HepG2 (cell line): ENCODE data around the gene TSEN34. TPM values are rescaled to one million over a fixed set of nuclear protein-coding genes. Genes with fewer than 3 reads are reported as not detected.
A peak's percentile ranks its signal among the peaks of the same experiment; 100 is the strongest.

Experiments
- CENPT ChIP-seq: sonication (generic); formaldehyde crosslinking; IDR thresholded peaks from 2 replicates; pipeline ENCODE4 v1.8.0; 2022; ENCODE audit warnings: low read depth, mild to moderate bottlenecking, moderate library complexity, missing genetic modification reagents
- GLI4 ChIP-seq: sonication (generic); formaldehyde crosslinking; IDR thresholded peaks from 2 replicates; pipeline ENCODE4 v1.5.1; 2020; ENCODE audit warnings: missing genetic modification reagents, mild to moderate bottlenecking, moderate library complexity, borderline replicate concordance
- HNRNPL ChIP-seq: fragments of 200-400 bp; formaldehyde crosslinking; IDR thresholded peaks from 2 replicates; pipeline ENCODE4 v1.6.1; 2017; ENCODE audit warnings: mild to moderate bottlenecking, low read depth, low read length
- IKZF1 ChIP-seq: fragments of 450-650 bp; IDR thresholded peaks from 2 replicates; pipeline ENCODE4 v1.7.1; 2016
- RARG ChIP-seq: sonication (generic); formaldehyde crosslinking; IDR thresholded peaks from 2 replicates; pipeline ENCODE4 v1.4.0; 2020; ENCODE audit warnings: low read depth, mild to moderate bottlenecking, missing genetic modification reagents
- TFDP1 ChIP-seq: IDR thresholded peaks from 2 replicates; pipeline ENCODE4 v1.6.1; 2016; ENCODE audit warnings: missing compliant biosample characterization, missing genetic modification reagents, borderline replicate concordance
- YEATS4 ChIP-seq: sonication (generic); formaldehyde crosslinking; IDR thresholded peaks from 2 replicates; pipeline ENCODE4 v1.4.0; 2020; ENCODE audit warnings: missing genetic modification reagents, borderline replicate concordance
- ZKSCAN1 ChIP-seq: fragments of 150-350 bp; IDR thresholded peaks from 2 replicates; pipeline ENCODE4 v1.6.1; 2014; ENCODE audit warnings: low read length
- ZNF138 ChIP-seq: sonication (generic); formaldehyde crosslinking; IDR thresholded peaks from 2 replicates; pipeline ENCODE4 v1.5.0; 2020; ENCODE audit warnings: mild to moderate bottlenecking, low read depth, missing genetic modification reagents
- ZNF253 ChIP-seq: sonication (generic); formaldehyde crosslinking; IDR thresholded peaks from 2 replicates; pipeline ENCODE4 v1.8.0; 2022; ENCODE audit warnings: mild to moderate bottlenecking, missing genetic modification reagents, borderline replicate concordance
- ZNF34 ChIP-seq: sonication (generic); formaldehyde crosslinking; IDR thresholded peaks from 2 replicates; pipeline ENCODE4 v1.4.0; 2020; ENCODE audit warnings: mild to moderate bottlenecking, missing genetic modification reagents, borderline replicate concordance
- ZNF430 ChIP-seq: sonication (generic); formaldehyde crosslinking; IDR thresholded peaks from 2 replicates; pipeline ENCODE4 v1.9.0; 2021; ENCODE audit warnings: mild to moderate bottlenecking, missing genetic modification reagents
- ZNF749 ChIP-seq: sonication (generic); formaldehyde crosslinking; IDR thresholded peaks from 2 replicates; pipeline ENCODE4 v1.8.0; 2022; ENCODE audit warnings: mild to moderate bottlenecking, missing genetic modification reagents, moderate library complexity, borderline replicate concordance
- ZNF777 ChIP-seq: sonication (generic); formaldehyde crosslinking; IDR thresholded peaks from 2 replicates; pipeline ENCODE4 v1.4.0; 2020; ENCODE audit warnings: missing genetic modification reagents
- polyA plus RNA-seq, 8 experiments: library from polyadenylated mRNA; depleted of rRNA in 3 of 8; stranded (reverse) in 7 of 8; unstranded in 1 of 8; fragments of >200 nt; fragmentation: Illumina TruSeq in 4 of 8; extraction: Trizol in 4 of 8; gene quantifications; 2 replicates each; pipeline versions ENCODE4 v1.2.1 to v1.2.3, GENCODE V29; 2011 to 2016; ENCODE audit warnings: low read depth in 4 of 8, missing spikeins in 1 of 8, mixed read lengths in 1 of 8; ENCODE audit not compliant: insufficient read depth in 1 of 8
- total RNA-seq, 5 experiments: library from RNA; depleted of rRNA; stranded (reverse); fragments of >200 nt; fragmentation: Illumina TruSeq; extraction: Trizol; gene quantifications; 2 replicates each; pipeline ENCODE4 v1.2.3, GENCODE V29; 2016; ENCODE audit warnings: low read depth in 1 of 5
- TF ChIP-seq, protein P1 (sequence below): sonication (generic); formaldehyde crosslinking; IDR thresholded peaks from 2 replicates; pipeline ENCODE4 v1.4.0; 2020; ENCODE audit warnings: mild to moderate bottlenecking, missing genetic modification reagents
- TF ChIP-seq, protein P2 (sequence below): sonication (generic); formaldehyde crosslinking; IDR thresholded peaks from 2 replicates; pipeline ENCODE4 v1.5.1; 2020; ENCODE audit warnings: missing genetic modification reagents, mild to moderate bottlenecking, borderline replicate concordance
- TF ChIP-seq, protein P3 (sequence below): sonication (generic); formaldehyde crosslinking; conservative IDR thresholded peaks from 2 replicates; pipeline ENCODE4 v1.8.0; 2022; ENCODE audit warnings: mild to moderate bottlenecking, moderate library complexity, missing genetic modification reagents
- TF ChIP-seq, protein P4 (sequence below): sonication (generic); formaldehyde crosslinking; IDR thresholded peaks from 2 replicates; pipeline ENCODE4 v1.4.0; 2020; ENCODE audit warnings: missing genetic modification reagents
- TF ChIP-seq, protein P5 (sequence below): sonication (generic); formaldehyde crosslinking; IDR thresholded peaks from 2 replicates; pipeline ENCODE4 v1.8.0; 2022; ENCODE audit warnings: mild to moderate bottlenecking, missing genetic modification reagents, borderline replicate concordance

TSEN34 gene
- total and polyA plus RNA-seq, 2 of the 13 experiments (the other 11 are each of a cell fraction or from before 2014, with no cell fraction given): 55.1 to 65.4 TPM

GRCh38 chr19:54189145-54189734 lies 1.9 kb upstream of the TSEN34 start, which contains the start of gene MBOAT7 (continued):
- TF ChIP-seq, protein P1, sequence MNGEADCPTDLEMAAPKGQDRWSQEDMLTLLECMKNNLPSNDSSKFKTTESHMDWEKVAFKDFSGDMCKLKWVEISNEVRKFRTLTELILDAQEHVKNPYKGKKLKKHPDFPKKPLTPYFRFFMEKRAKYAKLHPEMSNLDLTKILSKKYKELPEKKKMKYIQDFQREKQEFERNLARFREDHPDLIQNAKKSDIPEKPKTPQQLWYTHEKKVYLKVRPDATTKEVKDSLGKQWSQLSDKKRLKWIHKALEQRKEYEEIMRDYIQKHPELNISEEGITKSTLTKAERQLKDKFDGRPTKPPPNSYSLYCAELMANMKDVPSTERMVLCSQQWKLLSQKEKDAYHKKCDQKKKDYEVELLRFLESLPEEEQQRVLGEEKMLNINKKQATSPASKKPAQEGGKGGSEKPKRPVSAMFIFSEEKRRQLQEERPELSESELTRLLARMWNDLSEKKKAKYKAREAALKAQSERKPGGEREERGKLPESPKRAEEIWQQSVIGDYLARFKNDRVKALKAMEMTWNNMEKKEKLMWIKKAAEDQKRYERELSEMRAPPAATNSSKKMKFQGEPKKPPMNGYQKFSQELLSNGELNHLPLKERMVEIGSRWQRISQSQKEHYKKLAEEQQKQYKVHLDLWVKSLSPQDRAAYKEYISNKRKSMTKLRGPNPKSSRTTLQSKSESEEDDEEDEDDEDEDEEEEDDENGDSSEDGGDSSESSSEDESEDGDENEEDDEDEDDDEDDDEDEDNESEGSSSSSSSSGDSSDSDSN (CRISPR knock-in tag): peak; percentile 82
- TF ChIP-seq CENPT (CRISPR knock-in tag) (no peak), HNRNPL (no peak), TFDP1 (CRISPR knock-in tag) (peak; percentile 63; the same call in 1 of the 2 replicates), ZNF34 (peak; percentile 89; the same call in 1 of the 2 replicates), ZNF777 (no peak; the same call in 1 of the 2 replicates), YEATS4 (peak; percentile 81), ZNF749 (CRISPR knock-in tag) (no peak), IKZF1 (no peak), ZKSCAN1 (no peak), ZNF138 (CRISPR knock-in tag) (no peak), ZNF430 (CRISPR knock-in tag) (0 out of 2 replicates have a peak, but pooled peaks have one; percentile 50), RARG (CRISPR knock-in tag) (no peak), GLI4 (CRISPR knock-in tag) (no peak), ZNF253 (CRISPR knock-in tag) (no peak)
- TF ChIP-seq, protein P2, sequence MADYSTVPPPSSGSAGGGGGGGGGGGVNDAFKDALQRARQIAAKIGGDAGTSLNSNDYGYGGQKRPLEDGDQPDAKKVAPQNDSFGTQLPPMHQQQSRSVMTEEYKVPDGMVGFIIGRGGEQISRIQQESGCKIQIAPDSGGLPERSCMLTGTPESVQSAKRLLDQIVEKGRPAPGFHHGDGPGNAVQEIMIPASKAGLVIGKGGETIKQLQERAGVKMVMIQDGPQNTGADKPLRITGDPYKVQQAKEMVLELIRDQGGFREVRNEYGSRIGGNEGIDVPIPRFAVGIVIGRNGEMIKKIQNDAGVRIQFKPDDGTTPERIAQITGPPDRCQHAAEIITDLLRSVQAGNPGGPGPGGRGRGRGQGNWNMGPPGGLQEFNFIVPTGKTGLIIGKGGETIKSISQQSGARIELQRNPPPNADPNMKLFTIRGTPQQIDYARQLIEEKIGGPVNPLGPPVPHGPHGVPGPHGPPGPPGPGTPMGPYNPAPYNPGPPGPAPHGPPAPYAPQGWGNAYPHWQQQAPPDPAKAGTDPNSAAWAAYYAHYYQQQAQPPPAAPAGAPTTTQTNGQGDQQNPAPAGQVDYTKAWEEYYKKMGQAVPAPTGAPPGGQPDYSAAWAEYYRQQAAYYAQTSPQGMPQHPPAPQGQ (CRISPR knock-in tag): no peak
- TF ChIP-seq, protein P3, sequence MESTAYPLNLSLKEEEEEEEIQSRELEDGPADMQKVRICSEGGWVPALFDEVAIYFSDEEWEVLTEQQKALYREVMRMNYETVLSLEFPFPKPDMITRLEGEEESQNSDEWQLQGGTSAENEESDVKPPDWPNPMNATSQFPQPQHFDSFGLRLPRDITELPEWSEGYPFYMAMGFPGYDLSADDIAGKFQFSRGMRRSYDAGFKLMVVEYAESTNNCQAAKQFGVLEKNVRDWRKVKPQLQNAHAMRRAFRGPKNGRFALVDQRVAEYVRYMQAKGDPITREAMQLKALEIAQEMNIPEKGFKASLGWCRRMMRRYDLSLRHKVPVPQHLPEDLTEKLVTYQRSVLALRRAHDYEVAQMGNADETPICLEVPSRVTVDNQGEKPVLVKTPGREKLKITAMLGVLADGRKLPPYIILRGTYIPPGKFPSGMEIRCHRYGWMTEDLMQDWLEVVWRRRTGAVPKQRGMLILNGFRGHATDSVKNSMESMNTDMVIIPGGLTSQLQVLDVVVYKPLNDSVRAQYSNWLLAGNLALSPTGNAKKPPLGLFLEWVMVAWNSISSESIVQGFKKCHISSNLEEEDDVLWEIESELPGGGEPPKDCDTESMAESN (CRISPR knock-in tag): peak; percentile 79; the same call in 1 of the 2 replicates
- TF ChIP-seq, protein P4, sequence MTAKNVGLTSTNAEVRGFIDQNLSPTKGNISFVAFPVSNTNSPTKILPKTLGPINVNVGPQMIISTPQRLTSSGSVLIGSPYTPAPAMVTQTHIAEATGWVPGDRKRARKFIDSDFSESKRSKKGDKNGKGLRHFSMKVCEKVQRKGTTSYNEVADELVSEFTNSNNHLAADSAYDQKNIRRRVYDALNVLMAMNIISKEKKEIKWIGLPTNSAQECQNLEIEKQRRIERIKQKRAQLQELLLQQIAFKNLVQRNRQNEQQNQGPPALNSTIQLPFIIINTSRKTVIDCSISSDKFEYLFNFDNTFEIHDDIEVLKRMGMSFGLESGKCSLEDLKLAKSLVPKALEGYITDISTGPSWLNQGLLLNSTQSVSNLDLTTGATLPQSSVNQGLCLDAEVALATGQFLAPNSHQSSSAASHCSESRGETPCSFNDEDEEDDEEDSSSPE (CRISPR knock-in tag): peak; percentile 63
- TF ChIP-seq, protein P5, sequence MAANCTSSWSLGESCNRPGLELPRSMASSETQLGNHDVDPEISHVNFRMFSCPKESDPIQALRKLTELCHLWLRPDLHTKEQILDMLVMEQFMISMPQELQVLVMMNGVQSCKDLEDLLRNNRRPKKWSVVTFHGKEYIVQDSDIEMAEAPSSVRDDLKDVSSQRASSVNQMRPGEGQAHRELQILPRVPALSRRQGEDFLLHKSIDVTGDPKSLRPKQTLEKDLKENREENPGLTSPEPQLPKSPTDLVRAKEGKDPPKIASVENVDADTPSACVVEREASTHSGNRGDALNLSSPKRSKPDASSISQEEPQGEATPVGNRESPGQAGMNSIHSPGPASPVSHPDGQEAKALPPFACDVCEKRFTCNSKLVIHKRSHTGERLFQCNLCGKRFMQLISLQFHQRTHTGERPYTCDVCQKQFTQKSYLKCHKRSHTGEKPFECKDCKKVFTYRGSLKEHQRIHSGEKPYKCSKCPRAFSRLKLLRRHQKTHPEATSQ (CRISPR knock-in tag): 0 out of 2 replicates have a peak, but pooled peaks have one; percentile 3
